Heart left ventricle (tissue), 13 donors: ENCODE measurements around the gene ENO1.

Source experiments
- POLR2A ChIP-seq, 2 donors: fragments of 450-650 bp; IDR thresholded peaks; one replicate each; pipeline ENCODE4 v1.6.1; 2017; ENCODE audit warnings: antibody characterized with exemption in 2 of 2, mild to moderate bottlenecking in 2 of 2, moderate library complexity in 2 of 2
- TF ChIP-seq, protein P1 (sequence below), 12 donors: fragments of 200-600 bp; sonication (generic) in 4 of 12; IDR thresholded peaks; one replicate each; pipeline versions ENCODE4 v1.5.0 to v1.8.0; 2018 to 2022; ENCODE audit warnings: antibody characterized with exemption in 12 of 12, mild to moderate bottlenecking in 5 of 12
- donor health status: ischemic (EF 13 %, LVEDD 7.1; RV severe dilation, severe dysfunction).
- donor health status: DM: no; HTN: yes; CAD: no.
- donor health status: DM: no; HTN: no; CAD: no.
- donor health status: ischemic (EF 25% LVEDD 6.9; RV normal size, moderate dysfunction).
- donor health status: ischemic (EF 25% LVEDD 5.7; RV mildly dilated, moderate dysfunction).
- donor health status: ischemic (EF 35%, LVEDD 5.7; RV mildly dilated, moderate dysfunction).
- donor health status: nonischemic (EF 11% LVEDD 7.7; RV severe dilation, severe dysfunction).
- donor health status: DM: yes; HTN: yes; CAD: no.
- donor health status: PGD.
- donor health status: ischemic (EF 29% LVEDD 5.4; RV normal size, mild dysfunction).
- donor health status: nonischemic (EF 23%, LVEDD 6.1; RV moderate dilation, normal function).

DNA sequence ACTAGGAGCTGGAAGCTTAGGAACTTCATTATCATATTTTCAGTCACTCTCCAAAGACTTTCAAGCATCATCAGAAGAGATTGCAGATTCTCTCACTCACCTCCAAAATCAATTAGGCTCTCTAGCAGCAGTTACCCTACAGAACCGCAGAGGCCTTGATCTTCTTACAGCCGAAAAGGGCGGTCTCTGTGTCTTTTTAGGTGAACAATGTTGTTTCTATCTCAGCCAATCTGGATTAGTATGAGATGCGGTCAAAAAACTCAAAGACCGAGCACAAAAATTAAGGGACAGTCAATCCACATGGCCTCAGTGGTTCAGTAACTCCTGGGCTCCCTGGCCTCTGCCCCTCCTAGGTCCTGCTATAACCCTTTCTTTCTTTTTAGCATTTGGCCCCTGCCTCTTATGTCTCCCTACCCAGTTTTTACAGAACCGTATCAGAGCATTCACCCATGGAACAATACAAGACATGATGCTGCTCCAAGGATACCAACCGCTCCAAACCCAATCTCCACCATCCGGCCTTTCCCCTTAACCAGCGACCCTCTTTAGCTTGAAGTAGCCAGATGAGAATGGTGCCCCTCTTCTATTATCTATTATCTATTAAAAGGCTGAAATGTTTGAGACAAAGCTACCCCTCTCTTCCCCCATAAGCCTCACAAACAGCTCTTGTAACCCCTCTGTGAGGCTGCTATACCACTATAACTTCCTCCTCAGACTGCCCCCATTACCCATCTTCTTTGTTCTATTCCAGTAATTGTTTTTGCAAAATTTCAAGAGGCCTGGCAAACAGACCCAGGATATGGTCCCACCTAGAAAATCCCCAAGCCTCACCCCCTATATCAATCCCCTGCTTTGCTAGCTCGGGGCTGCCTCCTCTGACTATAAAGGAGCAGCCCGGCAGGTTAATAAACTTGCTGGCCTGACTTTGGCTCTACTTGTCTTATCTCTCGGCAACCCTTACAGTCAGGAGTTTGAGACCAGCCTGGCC, 48.5 kb upstream of the ENO1 start:
- no peak for TF ChIP-seq POLR2A (IDR thresholded peaks at IDR 0.05)
- TF ChIP-seq, protein P1, sequence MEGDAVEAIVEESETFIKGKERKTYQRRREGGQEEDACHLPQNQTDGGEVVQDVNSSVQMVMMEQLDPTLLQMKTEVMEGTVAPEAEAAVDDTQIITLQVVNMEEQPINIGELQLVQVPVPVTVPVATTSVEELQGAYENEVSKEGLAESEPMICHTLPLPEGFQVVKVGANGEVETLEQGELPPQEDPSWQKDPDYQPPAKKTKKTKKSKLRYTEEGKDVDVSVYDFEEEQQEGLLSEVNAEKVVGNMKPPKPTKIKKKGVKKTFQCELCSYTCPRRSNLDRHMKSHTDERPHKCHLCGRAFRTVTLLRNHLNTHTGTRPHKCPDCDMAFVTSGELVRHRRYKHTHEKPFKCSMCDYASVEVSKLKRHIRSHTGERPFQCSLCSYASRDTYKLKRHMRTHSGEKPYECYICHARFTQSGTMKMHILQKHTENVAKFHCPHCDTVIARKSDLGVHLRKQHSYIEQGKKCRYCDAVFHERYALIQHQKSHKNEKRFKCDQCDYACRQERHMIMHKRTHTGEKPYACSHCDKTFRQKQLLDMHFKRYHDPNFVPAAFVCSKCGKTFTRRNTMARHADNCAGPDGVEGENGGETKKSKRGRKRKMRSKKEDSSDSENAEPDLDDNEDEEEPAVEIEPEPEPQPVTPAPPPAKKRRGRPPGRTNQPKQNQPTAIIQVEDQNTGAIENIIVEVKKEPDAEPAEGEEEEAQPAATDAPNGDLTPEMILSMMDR (IDR thresholded peaks at IDR 0.05): no peak
